Keratinocyte (primary cell): Measurements from ENCODE around the gene ZNF521. TPM values are rescaled to one million over a fixed set of nuclear protein-coding genes. Genes with fewer than 3 reads are reported as not detected.

Experiments
- DNase-seq: peaks from one replicate; pipeline ENCODE4 v3.0.0-alpha.2; 2011; ENCODE audit warnings: low read depth, missing footprints, low spot score
- FAIRE-seq: peaks from 2 replicates; lab custom pipeline; 2011; peaks lifted over from hg19 to GRCh38; lab: Jason Lieb, UNC
- H2AFZ ChIP-seq: 2 replicates; pipeline ENCODE4 v1.6.0; 2012; ENCODE audit warnings: low read length, control low read depth, inconsistent platforms; ENCODE audit not compliant: control insufficient read depth
- H3K27ac ChIP-seq: 2 replicates; pipeline ENCODE4 v1.5.1; 2011; ENCODE audit warnings: low read length; ENCODE audit not compliant: control insufficient read depth, insufficient read depth
- H3K27me3 ChIP-seq: 3 replicates; pipeline ENCODE4 v1.6.0; 2011; ENCODE audit warnings: low read length; ENCODE audit not compliant: control insufficient read depth, insufficient read depth; ENCODE audit errors: extremely low read depth
- H3K36me3 ChIP-seq, 2 experiments: 2 replicates in 1 of 2; 3 replicates in 1 of 2; pipeline ENCODE4 v1.5.1; 2011; ENCODE audit warnings: low read length in 2 of 2, mild to moderate bottlenecking in 1 of 2; ENCODE audit not compliant: control insufficient read depth in 2 of 2, insufficient read depth in 2 of 2; ENCODE audit errors: extremely low read depth in 1 of 2
- H3K4me1 ChIP-seq: 3 replicates; pipeline ENCODE4 v1.5.1; 2011; ENCODE audit warnings: low read length; ENCODE audit not compliant: control insufficient read depth, insufficient read depth; ENCODE audit errors: extremely low read depth
- H3K4me2 ChIP-seq: 3 replicates; pipeline ENCODE4 v1.6.0; 2011; ENCODE audit warnings: low read depth, low read length; ENCODE audit not compliant: control insufficient read depth, insufficient read depth; ENCODE audit errors: extremely low read depth
- H3K4me3 ChIP-seq, 3 experiments: fragments of 200-600 bp in 1 of 3; sonication (generic) in 1 of 3; 2 replicates in 2 of 3; 3 replicates in 1 of 3; pipeline ENCODE4 v1.5.1; 2011 to 2016; ENCODE audit warnings: low read length in 3 of 3, mild to moderate bottlenecking in 3 of 3, control low read depth in 2 of 3, inconsistent platforms in 1 of 3, low read depth in 1 of 3, mixed read lengths in 1 of 3, mixed run types in 1 of 3, moderate library complexity in 1 of 3; ENCODE audit not compliant: control insufficient read depth in 2 of 3, insufficient read depth in 2 of 3; ENCODE audit errors: extremely low read depth in 1 of 3
- H3K79me2 ChIP-seq: 2 replicates; pipeline ENCODE4 v1.6.0; 2012; ENCODE audit warnings: low read length; ENCODE audit not compliant: control insufficient read depth, insufficient read depth
- H3K9ac ChIP-seq: 3 replicates; pipeline ENCODE4 v1.6.0; 2011; ENCODE audit warnings: low read length; ENCODE audit not compliant: control insufficient read depth, insufficient read depth; ENCODE audit errors: extremely low read depth
- H3K9me1 ChIP-seq: 3 replicates; pipeline ENCODE4 v1.6.0; 2011; ENCODE audit warnings: low read length; ENCODE audit not compliant: control insufficient read depth, insufficient read depth; ENCODE audit errors: extremely low read depth
- H3K9me3 ChIP-seq: 2 replicates; pipeline ENCODE4 v1.5.1; 2012; ENCODE audit warnings: low read depth, low read length; ENCODE audit not compliant: control insufficient read depth
- H4K20me1 ChIP-seq: 3 replicates; pipeline ENCODE4 v1.6.0; 2011; ENCODE audit warnings: low read length; ENCODE audit not compliant: control insufficient read depth, insufficient read depth; ENCODE audit errors: extremely low read depth
- CTCF ChIP-seq, 3 experiments: IDR thresholded peaks in 1 of 3; conservative IDR thresholded peaks in 1 of 3; optimal IDR thresholded peaks in 1 of 3; 2 replicates in 2 of 3; 3 replicates in 1 of 3; pipeline versions ENCODE3 to v1.5.1; 2011; ENCODE audit warnings: low read length in 3 of 3, mild to moderate bottlenecking in 3 of 3, moderate library complexity in 2 of 3, control low read depth in 1 of 3, inconsistent platforms in 1 of 3; ENCODE audit not compliant: insufficient read depth in 2 of 3; ENCODE audit errors: extremely low read depth in 1 of 3
- EZH2 ChIP-seq: IDR thresholded peaks from one replicate; pipeline ENCODE4 v1.6.1; 2012; ENCODE audit warnings: inconsistent platforms, mild to moderate bottlenecking, low read length, moderate library complexity
- dilution Hi-C: fragments of 300-500 bp; cut with MboI; formaldehyde crosslinking; loops from one replicate; pipeline ENCODE4 v1.7.0; 2020; ENCODE audit warnings: low sequenced_read_pairs; ENCODE audit not compliant: extremely low pct_ligation_motif_present
- polyA plus RNA-seq, 5 experiments: library from polyadenylated mRNA; depleted of rRNA in 3 of 5; stranded (reverse) in 3 of 5; stranded (forward) in 1 of 5; unstranded in 1 of 5; fragments of >200 nt; gene quantifications; 1 replicate in 1 of 5; 2 replicates in 3 of 5; 3 replicates in 1 of 5; pipeline versions ENCODE4 v1.2.1 to v1.2.3, GENCODE V29; 2011 to 2012; ENCODE audit warnings: missing spikeins in 2 of 5, low read depth in 1 of 5, low replicate concordance in 1 of 5

ZNF521 gene
- polyA plus RNA-seq, 1 donor (not counting 4 experiments of a cell fraction or from before 2014, with no cell fraction given) = 0.07 TPM

- DNase-seq (no peak), FAIRE-seq (no peak)
- no peak overlapping the region for H2AFZ ChIP-seq
- dilution Hi-C loops = no loop called here
- H3K4me2 ChIP-seq = no peak overlapping the region
- no peak overlapping the region for H3K4me3 ChIP-seq
- H3K9me3 ChIP-seq = no peaks in the 10 kb centered on the region
- no peak for TF ChIP-seq EZH2
- no peak for TF ChIP-seq CTCF (optimal IDR thresholded peaks at IDR 0.05 in 1 of 3, IDR thresholded peaks at IDR 0.05 in 1 of 3, conservative IDR thresholded peaks at IDR 0.05 in 1 of 3; ENCODE audit: extremely low read depth in 1 of 3, insufficient read depth in 2 of 3, low read length in 3 of 3)
- H3K4me1 ChIP-seq = no peaks in the 10 kb centered on the region
- no peak overlapping the region for H3K9ac ChIP-seq
- no peaks in the 10 kb centered on the region for H3K27me3 ChIP-seq
- no peaks in the 10 kb centered on the region for H3K9me1 ChIP-seq
- no peak overlapping the region for H3K27ac ChIP-seq
- no peaks in the 10 kb centered on the region for H4K20me1 ChIP-seq
- no peaks in the 10 kb centered on the region for H3K79me2 ChIP-seq
- no peaks in the 10 kb centered on the region for H3K36me3 ChIP-seq
Measured at GRCh38 chr18:25370391-25370790, 18.4 kb upstream of the ZNF521 start.

DNA sequence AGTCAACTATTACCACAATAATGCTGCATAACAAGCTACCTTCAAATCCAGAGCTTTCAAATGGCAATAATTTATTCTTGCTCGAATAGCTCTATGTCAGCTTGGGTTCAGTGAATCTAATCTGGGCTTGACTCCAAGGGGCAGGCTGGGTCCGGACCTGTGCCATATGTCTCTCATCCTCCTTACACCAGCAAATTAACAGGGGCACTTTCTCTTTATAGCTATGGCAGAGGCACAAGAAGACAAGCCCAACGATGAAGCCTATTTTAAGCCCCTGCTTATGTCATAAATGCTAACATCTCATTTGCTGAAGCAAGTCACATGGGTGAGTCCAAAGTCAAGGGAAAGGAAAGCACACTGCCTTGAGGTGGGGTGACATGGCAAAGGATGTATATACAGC, 13.3 kb upstream of the ZNF521 start:
- DNase-seq (no peak), FAIRE-seq (no peak)
- TF ChIP-seq EZH2 (no peak), CTCF (optimal IDR thresholded peaks at IDR 0.05 in 1 of 3, IDR thresholded peaks at IDR 0.05 in 1 of 3, conservative IDR thresholded peaks at IDR 0.05 in 1 of 3; ENCODE audit: extremely low read depth in 1 of 3, insufficient read depth in 2 of 3, low read length in 3 of 3) (no peak)
- H3K4me1 ChIP-seq = no peaks in the 10 kb centered on the region
- H3K9me3 ChIP-seq = no peaks in the 10 kb centered on the region
- H3K9ac ChIP-seq = no peak overlapping the region
- H3K36me3 ChIP-seq = no peaks in the 10 kb centered on the region
- dilution Hi-C loops = no loop called here
- H3K9me1 ChIP-seq = no peaks in the 10 kb centered on the region
- no peaks in the 10 kb centered on the region for H3K79me2 ChIP-seq
- H2AFZ ChIP-seq = no peak overlapping the region
- no peak overlapping the region for H3K4me3 ChIP-seq
- no peaks in the 10 kb centered on the region for H4K20me1 ChIP-seq
- H3K27ac ChIP-seq = no peak overlapping the region
- H3K4me2 ChIP-seq = no peak overlapping the region
- no peaks in the 10 kb centered on the region for H3K27me3 ChIP-seq
